Naive B cell (primary cell): ENCODE measurements around the gene COL4A2. TPM values are rescaled to one million over a fixed set of nuclear protein-coding genes. Genes with fewer than 3 reads are reported as not detected.

Experiments used
- ATAC-seq, 2 donors: fragments of 150-1000 bp; cut with Tn5 transposase; 2 replicates each; pipeline ENCODE4 v1.10.0; 2021; ENCODE audit warnings: low read depth in 2 of 2, mild to moderate bottlenecking in 2 of 2, moderate library complexity in 2 of 2
- DNase-seq: peaks from one replicate; pipeline ENCODE4 v3.0.0; 2022
- H3K27ac Mint-ChIP-seq, 6 donors: one replicate each; pipeline ENCODE4 v1.8.0; 2020 to 2022; ENCODE audit warnings: mild to moderate bottlenecking in 6 of 6, mixed read lengths in 6 of 6, moderate library complexity in 5 of 6, inconsistent platforms in 2 of 6
- H3K27me3 Mint-ChIP-seq, 3 donors: one replicate each; pipeline ENCODE4 v1.8.0; 2021 to 2022; ENCODE audit warnings: mixed read lengths in 3 of 3, mild to moderate bottlenecking in 1 of 3
- H3K36me3 Mint-ChIP-seq, 2 donors: one replicate each; pipeline ENCODE4 v1.8.0; 2020 to 2022; ENCODE audit warnings: mixed read lengths in 2 of 2, inconsistent platforms in 1 of 2, mild to moderate bottlenecking in 1 of 2
- H3K4me1 Mint-ChIP-seq, 3 donors: one replicate each; pipeline ENCODE4 v1.8.0; 2020 to 2022; ENCODE audit warnings: mixed read lengths in 3 of 3, inconsistent platforms in 1 of 3, mild to moderate bottlenecking in 1 of 3, moderate library complexity in 1 of 3
- H3K4me3 Mint-ChIP-seq, 8 donors: one replicate each; pipeline ENCODE4 v1.8.0; 2020 to 2022; ENCODE audit warnings: mild to moderate bottlenecking in 8 of 8, mixed read lengths in 8 of 8, moderate library complexity in 8 of 8, inconsistent platforms in 2 of 8
- H3K9me3 Mint-ChIP-seq, 7 donors: one replicate each; pipeline ENCODE4 v1.8.0; 2020 to 2022; ENCODE audit warnings: mixed read lengths in 7 of 7, mild to moderate bottlenecking in 5 of 7, inconsistent platforms in 2 of 7, moderate library complexity in 1 of 7
- polyA plus RNA-seq, 6 donors: library from polyadenylated mRNA; unstranded; fragments of 300-500 nt; fragmentation: Illumina TruSeq; gene quantifications; one replicate each; pipeline ENCODE4 v1.2.3, GENCODE V29; 2021; ENCODE audit warnings: low read depth in 6 of 6

Gene COL4A2
- polyA plus RNA-seq, 6 donors from 2014 or later: 0.13 TPM; not detected in 5

GRCh38 chr13:110438211-110438610 lies 131.1 kb downstream of the COL4A2 start:
- H3K27ac Mint-ChIP-seq: no peak overlapping the region
- DNase-seq (no peak), ATAC-seq (no peak)
- no peak overlapping the region for H3K4me3 Mint-ChIP-seq
- no peaks in the 10 kb centered on the region for H3K36me3 Mint-ChIP-seq
- no peaks in the 10 kb centered on the region for H3K4me1 Mint-ChIP-seq
- peaks cover 0 to 3% (median 0%) of the 10 kb centered on the region in 7 donors for H3K9me3 Mint-ChIP-seq
- peaks cover 25 to 42% (median 37%) of the 10 kb centered on the region in 3 donors for H3K27me3 Mint-ChIP-seq

- Mint-ChIP-seq H3K9me3 (peaks cover 0 to 3% (median 0%) of the 10 kb centered on the region in 7 donors), H3K27ac (no peak overlapping the region), H3K27me3 (peaks cover 26 to 41% (median 36%) of the 10 kb centered on the region in 3 donors), H3K4me3 (no peak overlapping the region), H3K4me1 (no peaks in the 10 kb centered on the region), H3K36me3 (no peaks in the 10 kb centered on the region)
- DNase-seq (no peak), ATAC-seq (no peak)
Measured at GRCh38 chr13:110438776-110439175, 131.7 kb downstream of the COL4A2 start.

GRCh38 chr13:110440946-110441731 lies 134.1 kb downstream of the COL4A2 start:
- ATAC-seq (no peak), DNase-seq (no peak)
- Mint-ChIP-seq H3K4me3 (no peak overlapping the region), H3K4me1 (peaks cover 0 to 5% (median 3%) of the 10 kb centered on the region in 3 donors), H3K27me3 (peaks cover 26 to 54% (median 49%) of the 10 kb centered on the region in 3 donors), H3K36me3 (no peaks in the 10 kb centered on the region), H3K9me3 (peaks cover 0 to 3% (median 0%) of the 10 kb centered on the region in 7 donors), H3K27ac (peak overlapping the region in 1 of 6 donors; percentile 24)

GRCh38 chr13:110442930-110443621 lies 136.0 kb downstream of the COL4A2 start:
- ATAC-seq (no peak), DNase-seq (no peak)
- Mint-ChIP-seq H3K27me3 (peaks cover 27 to 59% (median 47%) of the 10 kb centered on the region in 3 donors), H3K36me3 (no peaks in the 10 kb centered on the region), H3K9me3 (peaks cover 0 to 3% (median 0%) of the 10 kb centered on the region in 7 donors), H3K4me1 (peaks cover 0 to 8% (median 3%) of the 10 kb centered on the region in 3 donors), H3K4me3 (no peak overlapping the region), H3K27ac (no peak overlapping the region)

GRCh38 chr13:110443622-110444225 lies 136.6 kb downstream of the COL4A2 start:
- H3K36me3 Mint-ChIP-seq: no peaks in the 10 kb centered on the region
- ATAC-seq: no peak
- DNase-seq: no peak
- H3K27ac Mint-ChIP-seq: no peak overlapping the region
- peaks cover 31 to 62% (median 47%) of the 10 kb centered on the region in 3 donors for H3K27me3 Mint-ChIP-seq
- peaks cover 0 to 2% (median 0%) of the 10 kb centered on the region in 7 donors for H3K9me3 Mint-ChIP-seq
- peaks cover 0 to 8% (median 3%) of the 10 kb centered on the region in 3 donors for H3K4me1 Mint-ChIP-seq
- H3K4me3 Mint-ChIP-seq: no peak overlapping the region

- Mint-ChIP-seq H3K27me3 (peaks cover 35 to 62% (median 50%) of the 10 kb centered on the region in 3 donors), H3K9me3 (peaks cover 0 to 2% (median 0%) of the 10 kb centered on the region in 7 donors), H3K4me3 (no peak overlapping the region), H3K36me3 (no peaks in the 10 kb centered on the region), H3K4me1 (peaks cover 0 to 8% (median 3%) of the 10 kb centered on the region in 3 donors), H3K27ac (no peak overlapping the region)
- ATAC-seq: no peak
- no peak for DNase-seq
Measured at GRCh38 chr13:110444226-110444653, 137.2 kb downstream of the COL4A2 start.

- ATAC-seq (peak; percentile 52 to 54), DNase-seq (no peak)
- Mint-ChIP-seq H3K27me3 (peaks cover 38 to 57% (median 50%) of the 10 kb centered on the region in 3 donors), H3K9me3 (peaks cover 0 to 2% (median 0%) of the 10 kb centered on the region in 7 donors), H3K4me3 (no peak overlapping the region), H3K36me3 (no peaks in the 10 kb centered on the region), H3K27ac (no peak overlapping the region), H3K4me1 (peaks cover 0 to 8% (median 3%) of the 10 kb centered on the region in 3 donors)
Measured at GRCh38 chr13:110445183-110445582, 138.1 kb downstream of the COL4A2 start.

GRCh38 chr13:110445722-110446574 lies 138.9 kb downstream of the COL4A2 start:
- Mint-ChIP-seq H3K27ac (peak overlapping the region in 1 of 6 donors; percentile 74), H3K4me1 (peaks cover 0 to 8% (median 3%) of the 10 kb centered on the region in 3 donors), H3K36me3 (no peaks in the 10 kb centered on the region), H3K9me3 (peaks cover 0 to 2% (median 0%) of the 10 kb centered on the region in 7 donors), H3K27me3 (peaks cover 34 to 56% (median 50%) of the 10 kb centered on the region in 3 donors), H3K4me3 (no peak overlapping the region)
- DNase-seq: no peak
- no peak for ATAC-seq

- Mint-ChIP-seq H3K27ac (no peak overlapping the region), H3K36me3 (no peaks in the 10 kb centered on the region), H3K4me3 (no peak overlapping the region), H3K4me1 (peaks cover 0 to 8% (median 3%) of the 10 kb centered on the region in 3 donors), H3K27me3 (peaks cover 30 to 51% (median 44%) of the 10 kb centered on the region in 3 donors), H3K9me3 (peaks cover 0 to 2% (median 0%) of the 10 kb centered on the region in 7 donors)
- DNase-seq: no peak
- ATAC-seq: no peak
Measured at GRCh38 chr13:110446575-110446890, 139.4 kb downstream of the COL4A2 start.

GRCh38 chr13:110447058-110447511 lies 140.0 kb downstream of the COL4A2 start:
- Mint-ChIP-seq H3K4me3 (no peak overlapping the region), H3K9me3 (peaks cover 0 to under 1% (median 0%) of the 10 kb centered on the region in 7 donors), H3K27ac (peak overlapping the region in 1 of 6 donors; percentile 17), H3K27me3 (peaks cover 30 to 50% (median 44%) of the 10 kb centered on the region in 3 donors), H3K36me3 (no peaks in the 10 kb centered on the region), H3K4me1 (peaks cover 0 to 8% (median 3%) of the 10 kb centered on the region in 3 donors)
- ATAC-seq (no peak), DNase-seq (no peak)

GRCh38 chr13:110447801-110448200 lies 140.7 kb downstream of the COL4A2 start:
- DNase-seq (no peak), ATAC-seq (no peak)
- H3K27ac Mint-ChIP-seq: no peak overlapping the region
- no peaks in the 10 kb centered on the region for H3K36me3 Mint-ChIP-seq
- H3K27me3 Mint-ChIP-seq: peaks cover 30 to 50% (median 44%) of the 10 kb centered on the region in 3 donors
- no peak overlapping the region for H3K4me3 Mint-ChIP-seq
- H3K9me3 Mint-ChIP-seq: no peaks in the 10 kb centered on the region
- H3K4me1 Mint-ChIP-seq: peaks cover 0 to 8% (median 3%) of the 10 kb centered on the region in 3 donors

- Mint-ChIP-seq H3K4me1 (peaks cover 0 to 8% (median 3%) of the 10 kb centered on the region in 3 donors), H3K27me3 (peaks cover 26 to 48% (median 44%) of the 10 kb centered on the region in 3 donors), H3K36me3 (no peaks in the 10 kb centered on the region), H3K9me3 (no peaks in the 10 kb centered on the region), H3K27ac (no peak overlapping the region), H3K4me3 (no peak overlapping the region)
- ATAC-seq: no peak
- DNase-seq: no peak
Measured at GRCh38 chr13:110448230-110448629, 141.1 kb downstream of the COL4A2 start.
